T-cell (primary cell): ENCODE results near the gene TMC2. TPM values are rescaled to one million over a fixed set of nuclear protein-coding genes. Genes with fewer than 3 reads are reported as not detected.

Experiments used
- ATAC-seq, 4 experiments: fragments of 200-7000 bp in 3 of 4; fragments of 150-1000 bp in 1 of 4; cut with Tn5 transposase; replicated peaks in 1 of 4; 1 replicate in 3 of 4; 2 replicates in 1 of 4; pipeline ENCODE4 v1.10.0; 2021; ENCODE audit warnings: moderate library complexity in 3 of 4, mild to moderate bottlenecking in 2 of 4, moderate number of reproducible peaks in 1 of 4
- CTCF ChIA-PET, 2 donors: fragments of 300-600 bp; sonication (Branson Sonifier 250); formaldehyde crosslinking; loops; one replicate each; lab custom pipeline; 2022; ENCODE audit warnings: antibody characterized with exemption in 2 of 2; lab: Charles Lee
- POLR2A ChIA-PET, 2 donors: fragments of 300-600 bp; sonication (Branson Sonifier 250); formaldehyde crosslinking; loops; one replicate each; lab custom pipeline; 2022; ENCODE audit warnings: antibody characterized with exemption in 2 of 2; lab: Charles Lee
- DNase-seq, 35 experiments: peaks; one replicate each; pipeline versions ENCODE4 v3.0.0 to v3.0.0-alpha.2; 2013 to 2023
- H3K27ac ChIP-seq: one replicate; pipeline ENCODE4 v1.5.1; 2013; ENCODE audit warnings: low read length
- H3K27me3 ChIP-seq, 2 experiments: replicated peaks in 1 of 2; 1 replicate in 1 of 2; 2 replicates in 1 of 2; pipeline versions ENCODE4 v1.6.1 to v1.7.0; 2013; ENCODE audit warnings: low read length in 1 of 2, mixed read lengths in 1 of 2; ENCODE audit not compliant: control insufficient read depth in 2 of 2, insufficient read depth in 2 of 2; ENCODE audit errors: extremely low read depth in 1 of 2
- H3K36me3 ChIP-seq, 2 donors: 1 replicate in 1 of 2; 2 replicates in 1 of 2; pipeline versions ENCODE4 v1.6.1 to v1.7.0; 2013; ENCODE audit warnings: low read length in 1 of 2; ENCODE audit not compliant: control insufficient read depth in 2 of 2, insufficient read depth in 1 of 2; ENCODE audit errors: extremely low read depth in 1 of 2
- H3K4me1 ChIP-seq, 2 experiments: 1 replicate in 1 of 2; 2 replicates in 1 of 2; pipeline versions ENCODE4 v1.6.1 to v1.7.0; 2013; ENCODE audit warnings: low read length in 2 of 2, mixed read lengths in 1 of 2; ENCODE audit not compliant: insufficient read depth in 2 of 2, control insufficient read depth in 1 of 2; ENCODE audit errors: extremely low read depth in 1 of 2
- H3K4me3 ChIP-seq, 2 donors: 1 replicate in 1 of 2; 2 replicates in 1 of 2; pipeline versions ENCODE4 v1.5.1 to v1.7.0; 2013; ENCODE audit warnings: mild to moderate bottlenecking in 2 of 2, low read length in 1 of 2, moderate library complexity in 1 of 2; ENCODE audit not compliant: control insufficient read depth in 1 of 2; ENCODE audit errors: extremely low read depth in 1 of 2
- H3K9me3 ChIP-seq: 2 replicates; pipeline ENCODE4 v1.7.0; 2013
- H3K27ac Mint-ChIP-seq, 2 donors: one replicate each; pipeline ENCODE4 v1.8.0; 2020 to 2021; ENCODE audit warnings: mild to moderate bottlenecking in 2 of 2, mixed read lengths in 2 of 2
- H3K27me3 Mint-ChIP-seq, 2 donors: one replicate each; pipeline ENCODE4 v1.8.0; 2021 to 2022; ENCODE audit warnings: mixed read lengths in 2 of 2
- H3K36me3 Mint-ChIP-seq: one replicate; pipeline ENCODE4 v1.8.0; 2021; ENCODE audit warnings: mixed read lengths
- H3K4me1 Mint-ChIP-seq, 3 donors: one replicate each; pipeline ENCODE4 v1.8.0; 2020 to 2022; ENCODE audit warnings: mixed read lengths in 3 of 3, mild to moderate bottlenecking in 1 of 3
- H3K4me3 Mint-ChIP-seq, 3 donors: one replicate each; pipeline ENCODE4 v1.8.0; 2020 to 2022; ENCODE audit warnings: mild to moderate bottlenecking in 3 of 3, mixed read lengths in 3 of 3, moderate library complexity in 3 of 3
- H3K9me3 Mint-ChIP-seq, 3 donors: one replicate each; pipeline ENCODE4 v1.8.0; 2020 to 2022; ENCODE audit warnings: mixed read lengths in 3 of 3
- WGBS: methylation state at CpG from one replicate; pipeline ENCODE4 v1.1.5; 2013; ENCODE audit warnings: missing lambda C conversion rate; ENCODE audit not compliant: insufficient coverage; 5-methylcytosine and 5-hydroxymethylcytosine counted together
- total RNA-seq, 35 experiments: library from RNA in 6 of 35; stranded (reverse) in 6 of 35; fragments of 120-200 nt in 1 of 35; gene quantifications; one replicate each; pipeline versions ENCODE4 v1.2.1 to v1.2.4 and lab custom pipeline; 2013 to 2026

TMC2 gene
- total RNA-seq, 5 donors from 2014 or later (not counting 1 experiment from before 2014, with no cell fraction given): not detected

DNA sequence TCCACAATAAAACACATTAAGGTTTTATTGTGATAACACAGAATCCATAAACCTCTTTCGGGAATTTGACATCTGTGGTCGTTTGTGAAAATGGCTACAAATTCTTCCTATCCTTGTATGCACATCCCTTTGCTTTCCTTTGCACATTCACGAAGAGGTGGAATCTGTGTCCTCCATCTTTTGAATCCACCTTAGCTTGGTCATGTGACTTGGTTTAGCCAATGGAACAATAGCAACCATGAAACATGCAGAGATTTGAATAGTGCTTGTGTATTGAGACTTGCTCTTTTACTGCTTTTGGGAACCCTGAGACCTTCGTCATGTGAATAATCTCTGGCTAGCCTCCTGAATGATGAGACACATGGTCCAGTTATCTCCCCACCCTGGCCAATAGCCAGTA is 66.4 kb downstream of the TMC2 start:
- Histone ChIP-seq H3K9me3 (no peaks in the 10 kb centered on the region), H3K36me3 (no peaks in the 10 kb centered on the region), H3K27me3 (peaks cover 0 to 3% of the 10 kb centered on the region in 2 experiments), H3K27ac (no peak overlapping the region), H3K4me3 (no peak overlapping the region), H3K4me1 (no peaks in the 10 kb centered on the region)
- Mint-ChIP-seq H3K27ac (no peak overlapping the region), H3K4me1 (no peaks in the 10 kb centered on the region), H3K36me3 (peaks cover 5% of the 10 kb centered on the region), H3K4me3 (no peak overlapping the region), H3K27me3 (peaks cover 3 to 9% of the 10 kb centered on the region in 2 donors), H3K9me3 (peaks cover 7 to 18% (median 7%) of the 10 kb centered on the region in 3 donors)
- CTCF ChIA-PET: no interaction called here
- ATAC-seq (no peak), DNase-seq (no peak)
- POLR2A ChIA-PET: no interaction called here
- no CpG with 5 or more reads among the region's 4 CpGs for WGBS

DNA sequence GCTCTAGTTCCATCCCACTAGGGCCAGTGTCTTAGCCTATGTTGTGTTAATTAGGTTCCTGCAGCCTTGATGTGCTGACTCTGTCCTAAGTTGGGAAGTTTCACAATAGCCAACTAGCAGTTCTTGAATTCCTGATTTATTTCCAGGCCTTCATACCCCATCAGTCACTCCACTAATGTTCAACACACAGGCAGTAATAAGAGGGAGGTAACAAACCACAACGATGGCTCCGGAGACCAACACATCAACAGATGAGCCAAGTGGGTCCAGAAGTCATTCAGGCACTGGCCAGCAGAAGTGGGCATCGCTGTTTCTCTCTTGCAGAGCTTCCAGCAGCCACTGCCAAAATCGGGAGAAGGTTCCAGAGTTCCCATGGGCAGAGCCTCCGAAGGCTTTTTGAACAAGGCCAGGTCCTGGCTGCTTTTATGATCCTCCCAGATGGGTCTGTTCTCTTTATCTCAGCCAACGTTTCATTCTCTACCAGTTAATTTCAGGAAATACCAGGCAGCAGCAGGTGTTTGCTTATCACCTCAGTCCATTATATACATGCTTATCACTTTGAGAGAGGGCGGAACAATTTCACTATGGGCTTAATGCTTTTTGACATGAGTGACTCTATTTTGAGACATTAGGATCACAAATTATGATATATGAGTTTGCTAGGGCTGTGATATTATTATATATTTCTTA is 67.6 kb downstream of the TMC2 start:
- Mint-ChIP-seq H3K27ac (no peak overlapping the region), H3K9me3 (peaks cover 7 to 18% (median 7%) of the 10 kb centered on the region in 3 donors), H3K4me3 (no peak overlapping the region), H3K27me3 (peaks cover 5% of the 10 kb centered on the region in 2 donors), H3K36me3 (peaks cover 5% of the 10 kb centered on the region), H3K4me1 (no peaks in the 10 kb centered on the region)
- POLR2A ChIA-PET: no interaction called here
- Histone ChIP-seq H3K27me3 (peaks cover 0 to 3% of the 10 kb centered on the region in 2 experiments), H3K4me1 (no peaks in the 10 kb centered on the region), H3K27ac (no peak overlapping the region), H3K9me3 (no peaks in the 10 kb centered on the region), H3K36me3 (no peaks in the 10 kb centered on the region), H3K4me3 (no peak overlapping the region)
- WGBS: 69% methylated on average over 5 of the region's 7 CpGs
- DNase-seq (no peak), ATAC-seq (no peak)
- CTCF ChIA-PET: no interaction called here

DNA sequence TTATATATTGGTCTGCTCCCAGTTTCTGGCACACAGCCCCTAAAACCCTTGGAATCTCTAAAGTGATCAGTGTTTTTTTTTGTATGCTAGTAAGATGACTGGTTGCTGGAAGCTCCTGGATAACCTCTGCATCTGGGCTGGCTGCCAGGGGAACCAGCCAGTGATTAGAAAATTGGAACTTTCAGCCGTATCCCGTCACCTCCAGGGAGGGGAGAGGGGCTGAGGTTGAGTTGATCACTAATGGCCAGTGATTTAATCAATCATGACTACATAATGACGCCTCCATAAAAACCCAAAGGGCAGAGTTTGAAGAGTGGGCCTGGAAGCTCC is 68.1 kb downstream of the TMC2 start:
- CTCF ChIA-PET: no interaction called here
- POLR2A ChIA-PET: no interaction called here
- no CpG with 5 or more reads among the region's 3 CpGs for WGBS
- no peak for ATAC-seq
- no peaks in the 10 kb centered on the region for H3K4me1 ChIP-seq
- Mint-ChIP-seq H3K27ac (no peak overlapping the region), H3K27me3 (peaks cover 9 to 10% of the 10 kb centered on the region in 2 donors), H3K9me3 (peaks cover 7 to 18% (median 7%) of the 10 kb centered on the region in 3 donors), H3K4me1 (no peaks in the 10 kb centered on the region), H3K36me3 (peaks cover 5% of the 10 kb centered on the region), H3K4me3 (no peak overlapping the region)
- H3K9me3 ChIP-seq: no peaks in the 10 kb centered on the region
- DNase-seq: no peak
- H3K4me3 ChIP-seq: no peak overlapping the region
- H3K36me3 ChIP-seq: no peaks in the 10 kb centered on the region
- H3K27me3 ChIP-seq: peaks cover 0 to 3% of the 10 kb centered on the region in 2 experiments
- no peak overlapping the region for H3K27ac ChIP-seq

DNA sequence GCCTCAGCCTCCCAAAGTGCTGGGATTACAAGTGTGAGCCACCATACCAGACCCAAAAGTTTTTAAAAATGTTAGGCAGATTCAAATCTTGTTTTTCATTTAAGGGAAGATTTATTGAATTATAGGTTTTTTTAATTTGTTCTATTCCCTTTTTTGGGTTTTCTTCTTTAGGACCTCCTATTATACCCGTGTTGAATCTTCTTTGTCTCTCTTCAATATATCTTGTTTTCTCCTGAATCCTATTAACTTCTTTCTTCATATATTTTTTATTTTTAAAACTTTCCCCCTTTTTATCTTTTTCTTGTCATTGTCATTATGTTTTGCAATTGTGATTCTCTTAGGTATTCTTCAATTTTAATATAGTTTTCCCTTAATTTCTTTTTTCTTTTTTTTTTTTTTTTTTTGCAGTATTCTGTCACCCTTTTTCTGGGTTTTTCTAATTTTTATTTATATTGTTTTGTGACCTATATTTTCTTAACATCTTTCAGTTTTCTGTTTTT is 70.2 kb downstream of the TMC2 start:
- Histone ChIP-seq H3K9me3 (no peaks in the 10 kb centered on the region), H3K36me3 (no peaks in the 10 kb centered on the region), H3K27me3 (peaks cover 0 to 11% of the 10 kb centered on the region in 2 experiments), H3K4me3 (no peak overlapping the region), H3K4me1 (no peaks in the 10 kb centered on the region), H3K27ac (no peak overlapping the region)
- no peak overlapping the region for H3K27ac Mint-ChIP-seq
- H3K4me1 Mint-ChIP-seq: no peaks in the 10 kb centered on the region
- DNase-seq (no peak), ATAC-seq (no peak)
- ChIA-PET CTCF (no interaction called here), POLR2A (no interaction called here)
- H3K9me3 Mint-ChIP-seq: peaks cover 7 to 18% (median 7%) of the 10 kb centered on the region in 3 donors
- WGBS: no CpG with 5 or more reads among the region's 1 CpG
- H3K36me3 Mint-ChIP-seq: peaks cover 5% of the 10 kb centered on the region
- H3K4me3 Mint-ChIP-seq: no peak overlapping the region
- H3K27me3 Mint-ChIP-seq: peaks cover 19 to 24% of the 10 kb centered on the region in 2 donors

DNA sequence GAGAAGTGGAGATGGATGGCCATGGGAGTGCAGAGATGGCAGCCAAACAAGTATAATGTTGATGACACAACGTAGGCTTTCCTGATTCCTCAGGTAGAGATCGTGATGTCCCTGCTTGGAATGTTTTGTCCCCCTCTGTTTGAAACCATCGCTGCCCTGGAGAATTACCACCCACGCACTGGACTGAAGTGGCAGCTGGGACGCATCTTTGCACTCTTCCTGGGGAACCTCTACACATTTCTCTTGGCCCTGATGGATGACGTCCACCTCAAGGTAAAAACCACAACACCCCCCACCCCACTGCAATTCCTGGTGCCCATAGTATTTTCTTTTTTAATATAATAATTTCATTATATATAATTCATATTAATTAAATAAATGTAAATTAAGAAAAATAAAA is 74.0 kb downstream of the TMC2 start:
- Mint-ChIP-seq H3K36me3 (peaks cover 5% of the 10 kb centered on the region), H3K9me3 (peaks cover 6 to 13% (median 7%) of the 10 kb centered on the region in 3 donors), H3K27ac (no peak overlapping the region), H3K27me3 (peaks cover 32 to 35% of the 10 kb centered on the region in 2 donors), H3K4me3 (no peak overlapping the region), H3K4me1 (no peaks in the 10 kb centered on the region)
- DNase-seq: no peak
- ChIA-PET POLR2A (no interaction called here), CTCF (no interaction called here)
- Histone ChIP-seq H3K27ac (no peak overlapping the region), H3K4me1 (no peaks in the 10 kb centered on the region), H3K9me3 (no peaks in the 10 kb centered on the region), H3K27me3 (peaks cover 0 to 15% of the 10 kb centered on the region in 2 experiments), H3K36me3 (no peaks in the 10 kb centered on the region), H3K4me3 (no peak overlapping the region)
- no peak for ATAC-seq
- 77% methylated on average over 3 of the region's 6 CpGs for WGBS

DNA sequence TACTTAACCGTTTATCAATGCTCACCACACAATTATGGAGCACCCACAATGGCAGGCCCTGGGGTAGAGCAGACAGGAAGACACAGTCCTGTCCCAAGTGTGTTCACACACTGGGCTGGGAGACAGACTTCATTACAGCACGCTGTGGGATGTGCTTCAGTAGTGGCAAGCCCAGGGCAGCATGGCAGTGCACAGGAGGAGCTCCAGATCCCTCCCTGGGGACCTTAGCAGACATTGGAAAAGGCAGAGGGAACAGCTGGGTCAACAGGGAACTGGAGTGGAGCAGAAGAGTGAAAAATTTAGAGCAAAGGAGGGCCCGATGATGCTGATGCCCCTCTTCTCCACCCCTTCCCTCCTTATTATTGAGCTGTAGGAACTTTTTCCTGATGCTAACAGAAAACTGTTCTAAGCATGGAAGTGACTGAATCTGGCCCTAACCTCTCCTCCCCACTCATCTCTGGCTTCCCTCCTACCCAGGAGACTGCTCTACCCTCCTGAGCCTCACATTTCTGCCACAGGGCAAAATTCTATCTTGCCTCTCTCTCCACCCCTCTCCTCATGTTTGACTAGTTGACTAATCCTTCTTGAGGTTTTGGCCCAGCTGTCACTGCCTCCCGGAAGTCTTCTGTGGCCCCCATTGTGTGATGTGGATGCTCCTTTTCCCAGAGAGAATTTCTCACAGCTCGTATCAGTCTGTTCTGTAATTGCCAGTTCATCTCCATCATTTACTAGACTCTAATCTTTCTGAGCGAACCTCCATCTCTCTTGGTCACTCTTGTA is 74.8 kb downstream of the TMC2 start:
- ChIA-PET CTCF (no interaction called here), POLR2A (no interaction called here)
- H3K9me3 Mint-ChIP-seq: peaks cover 5 to 12% (median 7%) of the 10 kb centered on the region in 3 donors
- peaks cover 5% of the 10 kb centered on the region for H3K36me3 Mint-ChIP-seq
- H3K27me3 Mint-ChIP-seq: peaks cover 37 to 39% of the 10 kb centered on the region in 2 donors
- no peaks in the 10 kb centered on the region for H3K4me1 ChIP-seq
- H3K27me3 ChIP-seq: peaks cover 0 to 15% of the 10 kb centered on the region in 2 experiments
- no peak overlapping the region for H3K27ac ChIP-seq
- H3K4me3 Mint-ChIP-seq: no peak overlapping the region
- ATAC-seq (no peak), DNase-seq (no peak)
- WGBS: 27% methylated on average over 2 of the region's 6 CpGs
- no peaks in the 10 kb centered on the region for H3K36me3 ChIP-seq
- no peaks in the 10 kb centered on the region for H3K4me1 Mint-ChIP-seq
- no peak overlapping the region for H3K27ac Mint-ChIP-seq
- no peak overlapping the region for H3K4me3 ChIP-seq
- H3K9me3 ChIP-seq: no peaks in the 10 kb centered on the region
